PC-9 (cell line): Measurements from ENCODE around the gene VDAC1. TPM values are rescaled to one million over a fixed set of nuclear protein-coding genes. Genes with fewer than 3 reads are reported as not detected.

Experiments used
- BruUV-seq: library from RNA; stranded (reverse); fragments of 400-500 nt; replicated peaks from 2 replicates; lab custom pipeline; 2021; lab: Mats Ljungman, UMichigan
- CTCF ChIA-PET: fragments of 300-600 bp; sonication (Branson Sonifier 250); formaldehyde crosslinking; loops from one replicate; lab custom pipeline; 2022; ENCODE audit warnings: antibody characterized with exemption; lab: Charles Lee
- POLR2A ChIA-PET: fragments of 300-600 bp; sonication (Branson Sonifier 250); formaldehyde crosslinking; loops from one replicate; lab custom pipeline; 2022; ENCODE audit warnings: antibody characterized with exemption; ENCODE audit not compliant: unreplicated experiment; lab: Charles Lee
- DNase-seq, 2 experiments: peaks; one replicate each; pipeline versions ENCODE4 v3.0.0 to v3.0.0-alpha.2; 2015 to 2022; ENCODE audit warnings: mixed read lengths in 1 of 2
- H2AFZ ChIP-seq: fragments of 200-600 bp; sonication (generic); 2 replicates; pipeline ENCODE4 v1.8.1; 2017; ENCODE audit warnings: antibody characterized with exemption
- H3F3A ChIP-seq: fragments of 200-600 bp; sonication (generic); 2 replicates; pipeline ENCODE4 v1.8.1; 2017; ENCODE audit warnings: antibody characterized with exemption, mild to moderate bottlenecking, low read depth; ENCODE audit not compliant: insufficient read depth
- H3K27ac ChIP-seq: fragments of 200-600 bp; sonication (generic); 2 replicates; pipeline ENCODE4 v1.6.1; 2016; ENCODE audit warnings: mixed run types
- H3K27me3 ChIP-seq: fragments of 200-600 bp; sonication (generic); 2 replicates; pipeline ENCODE4 v1.6.1; 2016; ENCODE audit warnings: low read depth, mixed run types; ENCODE audit not compliant: insufficient read depth
- H3K36me3 ChIP-seq: fragments of 200-600 bp; sonication (generic); 2 replicates; pipeline ENCODE4 v1.6.1; 2016; ENCODE audit warnings: low read depth, mixed run types
- H3K4me1 ChIP-seq: fragments of 200-600 bp; sonication (generic); replicated peaks from 2 replicates; pipeline ENCODE4 v1.6.1; 2016; ENCODE audit warnings: mixed run types; ENCODE audit not compliant: insufficient read depth
- H3K4me2 ChIP-seq: fragments of 200-600 bp; sonication (generic); 2 replicates; pipeline ENCODE4 v1.6.1; 2017; ENCODE audit warnings: mixed run types
- H3K4me3 ChIP-seq: fragments of 200-600 bp; sonication (generic); 2 replicates; pipeline ENCODE4 v1.6.1; 2016; ENCODE audit warnings: mixed run types
- H3K79me2 ChIP-seq: fragments of 200-600 bp; sonication (generic); 2 replicates; pipeline ENCODE4 v1.6.1; 2017; ENCODE audit warnings: low read depth, mixed run types
- H3K9me2 ChIP-seq: fragments of 200-600 bp; sonication (generic); 2 replicates; pipeline ENCODE4 v1.8.1; 2017; ENCODE audit warnings: mild to moderate bottlenecking; ENCODE audit not compliant: insufficient read depth
- H3K9me3 ChIP-seq: fragments of 200-600 bp; sonication (generic); 2 replicates; pipeline ENCODE4 v1.8.1; 2016; ENCODE audit warnings: low read depth; ENCODE audit not compliant: insufficient read depth
- H4K20me1 ChIP-seq: fragments of 200-600 bp; sonication (generic); 2 replicates; pipeline ENCODE4 v1.8.1; 2017; ENCODE audit not compliant: insufficient read depth
- CTCF ChIP-seq: fragments of 200-600 bp; sonication (generic); conservative IDR thresholded peaks from 2 replicates; pipeline ENCODE4 v1.6.1; 2017; ENCODE audit warnings: mixed run types, antibody characterized with exemption, mild to moderate bottlenecking, moderate library complexity
- EZH2 ChIP-seq: fragments of 200-600 bp; sonication (generic); IDR thresholded peaks from 2 replicates; pipeline ENCODE4 v1.8.0; 2017; ENCODE audit warnings: antibody characterized with exemption, low read depth
- intact Hi-C: fragments of 100-400 bp; cut with micrococcal nuclease; formaldehyde crosslinking; loops from one replicate; pipeline ENCODE4 v1.10.0; 2022; ENCODE audit not compliant: unreplicated experiment
- total RNA-seq: library from RNA; stranded (reverse); gene quantifications from 2 replicates; pipeline ENCODE4 v1.2.3, GENCODE V29; 2021

VDAC1 gene
- total RNA-seq, 1 experiment from 2014 or later = 228 TPM

GRCh38 chr5:133933670-133934295 lies 71.0 kb downstream of the VDAC1 start:
- no peak for DNase-seq
- Histone ChIP-seq H2AFZ (no peak overlapping the region), H3K27ac (no peak overlapping the region), H3K79me2 (no peaks in the 10 kb centered on the region), H3K9me3 (no peaks in the 10 kb centered on the region), H3K9me2 (no peaks in the 10 kb centered on the region), H3K4me1 (peaks cover 31% of the 10 kb centered on the region), H3K4me3 (no peak overlapping the region), H3K27me3 (no peaks in the 10 kb centered on the region), H3K4me2 (no peak overlapping the region), H3K36me3 (no peaks in the 10 kb centered on the region), H3F3A (peaks cover 22% of the 10 kb centered on the region), H4K20me1 (no peaks in the 10 kb centered on the region)
- BruUV-seq = no TSS peak
- ChIA-PET POLR2A (no interaction called here), CTCF (no interaction called here)
- TF ChIP-seq EZH2 = no peak
- TF ChIP-seq CTCF = no peak
- intact Hi-C loops = no loop called here

GRCh38 chr5:133933169-133933509 lies 71.6 kb downstream of the VDAC1 start:
- Histone ChIP-seq H3K4me2 (no peak overlapping the region), H2AFZ (no peak overlapping the region; the same call in 1 of the 2 replicates), H3F3A (peaks cover 15% of the 10 kb centered on the region), H3K36me3 (no peaks in the 10 kb centered on the region), H3K79me2 (no peaks in the 10 kb centered on the region), H4K20me1 (no peaks in the 10 kb centered on the region), H3K9me3 (no peaks in the 10 kb centered on the region), H3K4me3 (no peak overlapping the region), H3K4me1 (peaks cover 24% of the 10 kb centered on the region), H3K27me3 (no peaks in the 10 kb centered on the region), H3K9me2 (no peaks in the 10 kb centered on the region), H3K27ac (no peak overlapping the region)
- POLR2A ChIA-PET = no interaction called here
- intact Hi-C loops = no loop called here
- CTCF ChIA-PET = no interaction called here
- TF ChIP-seq CTCF = no peak
- DNase-seq = no peak
- no TSS peak for BruUV-seq

- no peak for TF ChIP-seq EZH2
- no peaks in the 10 kb centered on the region for H4K20me1 ChIP-seq
- POLR2A ChIA-PET = no interaction called here
- H3K9me3 ChIP-seq = no peaks in the 10 kb centered on the region
- no peaks in the 10 kb centered on the region for H3K27me3 ChIP-seq
- no peaks in the 10 kb centered on the region for H3K9me2 ChIP-seq
- no peaks in the 10 kb centered on the region for H3K36me3 ChIP-seq
- H3K4me3 ChIP-seq = no peak overlapping the region
- intact Hi-C loops = no loop called here
- H3K4me2 ChIP-seq = no peak overlapping the region
- peaks cover 10% of the 10 kb centered on the region for H3F3A ChIP-seq
- no peaks in the 10 kb centered on the region for H3K79me2 ChIP-seq
- no TSS peak for BruUV-seq
- no peak for DNase-seq
- peaks cover 24% of the 10 kb centered on the region for H3K4me1 ChIP-seq
- H3K27ac ChIP-seq = no peak overlapping the region
- CTCF ChIA-PET = no interaction called here
- no peak overlapping the region; the same call in 1 of the 2 replicates for H2AFZ ChIP-seq
Observed at GRCh38 chr5:133932441-133933168, 72.2 kb downstream of the VDAC1 start.
